PC-3 (cell line): ENCODE results near the gene GP2. TPM values are rescaled to one million over a fixed set of nuclear protein-coding genes. Genes with fewer than 3 reads are reported as not detected.

Experiments
- ATAC-seq: fragments of 200-7000 bp; cut with Tn5 transposase; 2 replicates; pipeline ENCODE4 v1.9.1; 2020; ENCODE audit warnings: mild to moderate bottlenecking, moderate library complexity
- BruUV-seq: library from RNA; stranded (reverse); fragments of 400-500 nt; replicated peaks from 2 replicates; lab custom pipeline; 2021; lab: Mats Ljungman, UMichigan
- CTCF ChIA-PET: fragments of 300-600 bp; sonication (Branson Sonifier 250); formaldehyde crosslinking; loops from one replicate; lab custom pipeline; 2022; ENCODE audit warnings: antibody characterized with exemption; lab: Charles Lee
- POLR2A ChIA-PET: fragments of 300-600 bp; sonication (Branson Sonifier 250); formaldehyde crosslinking; loops from one replicate; lab custom pipeline; 2022; ENCODE audit warnings: antibody characterized with exemption; ENCODE audit not compliant: unreplicated experiment; lab: Charles Lee
- DNase-seq: peaks from one replicate; pipeline ENCODE4 v3.0.0-alpha.2; 2015
- H2AFZ ChIP-seq: fragments of 300-600 bp; sonication (generic); 2 replicates; pipeline ENCODE4 v1.6.0; 2016; ENCODE audit warnings: antibody characterized with exemption, low read length
- H3F3A ChIP-seq: fragments of 300-600 bp; sonication (generic); one replicate; pipeline ENCODE4 v1.6.0; 2017; ENCODE audit warnings: antibody characterized with exemption, low read length, control low read depth, mild to moderate bottlenecking; ENCODE audit not compliant: unreplicated experiment
- H3K27ac ChIP-seq: fragments of 300-600 bp; sonication (generic); 2 replicates; pipeline ENCODE4 v1.5.1; 2016; ENCODE audit warnings: mild to moderate bottlenecking, low read length
- H3K27me3 ChIP-seq: fragments of 300-600 bp; sonication (generic); 2 replicates; pipeline ENCODE4 v1.6.1; 2016; ENCODE audit warnings: low read length, mixed read lengths
- H3K36me3 ChIP-seq: fragments of 300-600 bp; sonication (generic); 2 replicates; pipeline ENCODE4 v1.6.1; 2016; ENCODE audit warnings: low read depth, mixed run types, low read length, mixed read lengths
- H3K4me1 ChIP-seq: fragments of 300-600 bp; sonication (generic); 2 replicates; pipeline ENCODE4 v1.5.1; 2016; ENCODE audit warnings: low read length; ENCODE audit not compliant: insufficient read depth
- H3K4me2 ChIP-seq: fragments of 300-600 bp; sonication (generic); 2 replicates; pipeline ENCODE4 v1.6.0; 2016; ENCODE audit warnings: low read length
- H3K4me3 ChIP-seq: fragments of 300-600 bp; sonication (generic); 2 replicates; pipeline ENCODE4 v1.5.1; 2016; ENCODE audit warnings: mild to moderate bottlenecking, low read length, mixed read lengths
- H3K79me2 ChIP-seq: fragments of 300-600 bp; sonication (generic); 2 replicates; pipeline ENCODE4 v1.6.1; 2017; ENCODE audit warnings: low read length, mixed read lengths
- H3K9ac ChIP-seq: fragments of 300-600 bp; sonication (generic); 2 replicates; pipeline ENCODE4 v1.6.0; 2016; ENCODE audit warnings: mild to moderate bottlenecking, low read length
- H3K9me2 ChIP-seq: fragments of 300-600 bp; sonication (generic); replicated peaks from 2 replicates; pipeline ENCODE4 v1.6.1; 2016; ENCODE audit warnings: mixed run types, low read length, mixed read lengths
- H3K9me3 ChIP-seq: fragments of 300-600 bp; sonication (generic); 2 replicates; pipeline ENCODE4 v1.6.1; 2016; ENCODE audit warnings: low read length, mixed read lengths
- H4K20me1 ChIP-seq: fragments of 300-600 bp; sonication (generic); 2 replicates; pipeline ENCODE4 v1.6.1; 2016; ENCODE audit warnings: low read length, mixed read lengths
- EZH2 ChIP-seq: fragments of 300-600 bp; sonication (generic); IDR thresholded peaks from one replicate; pipeline ENCODE4 v1.6.1; 2017; ENCODE audit warnings: antibody characterized with exemption, mild to moderate bottlenecking, low read length; ENCODE audit not compliant: unreplicated experiment
- EZH2phosphoT487 ChIP-seq: fragments of 300-600 bp; sonication (generic); IDR thresholded peaks from 2 replicates; pipeline ENCODE4 v1.6.1; 2018; ENCODE audit warnings: mild to moderate bottlenecking, antibody characterized with exemption, low read length, borderline replicate concordance
- intact Hi-C: fragments of 100-400 bp; cut with micrococcal nuclease; formaldehyde crosslinking; loops from 2 replicates; pipeline ENCODE4 v1.9.0; 2023
- total RNA-seq: library from RNA; depleted of rRNA; stranded (reverse); fragments of >200 nt; gene quantifications from 2 replicates; pipeline ENCODE4 v1.2.3, GENCODE V29; 2014
- TF ChIP-seq, protein P1 (sequence below): fragments of 300-600 bp; sonication (generic); conservative IDR thresholded peaks from 2 replicates; pipeline ENCODE4 v1.5.1; 2017; ENCODE audit warnings: antibody characterized with exemption, low read depth, mild to moderate bottlenecking, low read length

GP2 gene
- total RNA-seq, 1 experiment from 2014 or later: not detected

DNA sequence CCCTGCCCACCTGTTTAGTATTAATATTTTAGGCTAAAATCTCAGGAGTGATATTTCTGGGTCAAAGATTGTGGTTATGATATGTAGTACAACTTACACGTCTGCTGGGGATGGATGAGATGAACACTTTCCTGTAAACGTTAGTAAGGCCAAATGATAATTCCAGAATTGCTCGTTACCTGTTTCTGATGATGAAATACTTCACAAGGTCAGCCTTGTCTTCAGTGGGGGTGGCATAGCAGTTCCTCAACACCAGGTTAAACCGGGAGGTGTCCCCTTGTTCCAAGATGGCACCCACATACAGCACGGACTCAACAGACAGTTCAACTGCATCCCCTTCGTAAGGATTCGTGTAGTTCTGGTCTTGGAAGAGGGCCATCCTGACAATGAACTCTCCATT is 9.3 kb downstream of the GP2 start:
- Histone ChIP-seq H3K9me2 (no peaks in the 10 kb centered on the region), H3K27ac (no peak overlapping the region), H4K20me1 (no peaks in the 10 kb centered on the region), H3K9me3 (no peaks in the 10 kb centered on the region), H3K4me1 (no peaks in the 10 kb centered on the region), H3K27me3 (no peaks in the 10 kb centered on the region), H2AFZ (no peak overlapping the region), H3K4me2 (no peak overlapping the region), H3K9ac (no peak overlapping the region), H3K4me3 (no peak overlapping the region), H3F3A (no peaks in the 10 kb centered on the region), H3K79me2 (no peaks in the 10 kb centered on the region), H3K36me3 (no peaks in the 10 kb centered on the region)
- intact Hi-C loops: no loop called here
- ChIA-PET CTCF (no interaction called here), POLR2A (no interaction called here)
- no TSS peak for BruUV-seq
- DNase-seq: no peak
- ATAC-seq: no peak
- TF ChIP-seq EZH2 (no peak), EZH2phosphoT487 (no peak)
- TF ChIP-seq, protein P1, sequence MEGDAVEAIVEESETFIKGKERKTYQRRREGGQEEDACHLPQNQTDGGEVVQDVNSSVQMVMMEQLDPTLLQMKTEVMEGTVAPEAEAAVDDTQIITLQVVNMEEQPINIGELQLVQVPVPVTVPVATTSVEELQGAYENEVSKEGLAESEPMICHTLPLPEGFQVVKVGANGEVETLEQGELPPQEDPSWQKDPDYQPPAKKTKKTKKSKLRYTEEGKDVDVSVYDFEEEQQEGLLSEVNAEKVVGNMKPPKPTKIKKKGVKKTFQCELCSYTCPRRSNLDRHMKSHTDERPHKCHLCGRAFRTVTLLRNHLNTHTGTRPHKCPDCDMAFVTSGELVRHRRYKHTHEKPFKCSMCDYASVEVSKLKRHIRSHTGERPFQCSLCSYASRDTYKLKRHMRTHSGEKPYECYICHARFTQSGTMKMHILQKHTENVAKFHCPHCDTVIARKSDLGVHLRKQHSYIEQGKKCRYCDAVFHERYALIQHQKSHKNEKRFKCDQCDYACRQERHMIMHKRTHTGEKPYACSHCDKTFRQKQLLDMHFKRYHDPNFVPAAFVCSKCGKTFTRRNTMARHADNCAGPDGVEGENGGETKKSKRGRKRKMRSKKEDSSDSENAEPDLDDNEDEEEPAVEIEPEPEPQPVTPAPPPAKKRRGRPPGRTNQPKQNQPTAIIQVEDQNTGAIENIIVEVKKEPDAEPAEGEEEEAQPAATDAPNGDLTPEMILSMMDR: no peak

GRCh38 chr16:20317117-20317516 is 10.2 kb downstream of the GP2 start:
- intact Hi-C loops: no loop called here
- Histone ChIP-seq H3K27ac (no peak overlapping the region), H3K4me2 (no peak overlapping the region), H3K4me1 (no peaks in the 10 kb centered on the region), H3F3A (no peaks in the 10 kb centered on the region), H3K4me3 (no peak overlapping the region), H3K9me2 (no peaks in the 10 kb centered on the region), H3K9ac (no peak overlapping the region), H3K79me2 (no peaks in the 10 kb centered on the region), H2AFZ (no peak overlapping the region), H4K20me1 (no peaks in the 10 kb centered on the region), H3K36me3 (no peaks in the 10 kb centered on the region), H3K9me3 (no peaks in the 10 kb centered on the region), H3K27me3 (no peaks in the 10 kb centered on the region)
- no TSS peak for BruUV-seq
- no peak for DNase-seq
- no peak for TF ChIP-seq EZH2
- TF ChIP-seq, protein P1: no peak
- no peak for TF ChIP-seq EZH2phosphoT487
- CTCF ChIA-PET: no interaction called here
- POLR2A ChIA-PET: interaction anchor here (0.6 kb wide), 1 partner anchor 41 kb away, joined by 4 read pairs; no protein-coding TSS in a partner anchor
- no peak for ATAC-seq

DNA sequence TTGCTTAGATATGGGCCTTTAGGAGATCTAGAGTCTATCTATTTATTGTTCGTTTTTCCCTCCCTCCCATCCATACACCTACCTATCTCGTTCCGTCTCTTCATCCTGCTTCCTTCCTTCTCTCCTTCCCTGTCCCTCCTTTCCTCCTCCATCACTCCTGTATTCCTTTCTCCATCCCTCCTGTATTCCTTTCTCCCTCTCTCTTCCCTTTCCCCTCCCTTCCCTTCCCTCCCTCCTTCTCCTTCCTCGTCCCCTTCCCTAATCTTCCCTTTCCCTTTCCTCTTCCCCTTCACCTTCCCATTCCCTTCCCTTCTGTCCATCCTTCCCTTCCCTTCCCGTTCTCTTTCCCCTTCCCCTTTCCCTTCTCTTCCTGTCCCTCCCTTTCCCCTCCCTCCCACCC is 10.6 kb downstream of the GP2 start:
- no peak overlapping the region for H3K27ac ChIP-seq
- no peak for DNase-seq
- H3K4me2 ChIP-seq: no peak overlapping the region
- no peaks in the 10 kb centered on the region for H3K9me3 ChIP-seq
- no peak overlapping the region for H2AFZ ChIP-seq
- no peaks in the 10 kb centered on the region for H3K27me3 ChIP-seq
- ChIA-PET POLR2A (no interaction called here), CTCF (no interaction called here)
- intact Hi-C loops: no loop called here
- TF ChIP-seq, protein P1: no peak
- no peak for TF ChIP-seq EZH2phosphoT487
- no peak for TF ChIP-seq EZH2
- H4K20me1 ChIP-seq: no peaks in the 10 kb centered on the region
- H3F3A ChIP-seq: no peaks in the 10 kb centered on the region
- no peaks in the 10 kb centered on the region for H3K4me1 ChIP-seq
- no peak for ATAC-seq
- no peak overlapping the region for H3K9ac ChIP-seq
- H3K4me3 ChIP-seq: no peak overlapping the region
- H3K79me2 ChIP-seq: no peaks in the 10 kb centered on the region
- H3K36me3 ChIP-seq: no peaks in the 10 kb centered on the region
- no TSS peak for BruUV-seq
- H3K9me2 ChIP-seq: no peaks in the 10 kb centered on the region
